OCI-LY3 (cell line): ENCODE results near the gene ATP2A3.

Experiments
- H2AFZ ChIP-seq: fragments of 200-600, 300-600 bp; shearing (Covaris generic); 2 replicates; pipeline ENCODE4 v1.6.0; 2014; ENCODE audit warnings: antibody characterized with exemption, low read depth, low read length
- H3K27ac ChIP-seq: fragments of 200-600, 300-600 bp; sonication (generic); 2 replicates; pipeline ENCODE4 v1.5.1; 2014; ENCODE audit warnings: mild to moderate bottlenecking, low read length, moderate library complexity, mixed read lengths
- H3K27me3 ChIP-seq: fragments of 200-600, 300-600 bp; sonication (generic); 2 replicates; pipeline ENCODE4 v1.6.1; 2014; ENCODE audit warnings: low read depth, low read length, mixed read lengths
- H3K36me3 ChIP-seq: fragments of 200-600, 300-600 bp; sonication (generic); replicated peaks from 2 replicates; pipeline ENCODE3; 2014; ENCODE audit warnings: low read depth, low read length, mixed read lengths
- H3K4me1 ChIP-seq: fragments of 300-600, 200-600 bp; sonication (generic); 2 replicates; pipeline ENCODE4 v1.6.1; 2014; ENCODE audit warnings: low read length, mixed read lengths
- H3K4me2 ChIP-seq: fragments of 200-600, 300-600 bp; sonication (generic); 2 replicates; pipeline ENCODE4 v1.6.1; 2014; ENCODE audit warnings: low read length, mixed read lengths
- H3K4me3 ChIP-seq: fragments of 300-600, 200-600 bp; sonication (generic); 2 replicates; pipeline ENCODE4 v1.5.1; 2014; ENCODE audit warnings: antibody characterized with exemption, mild to moderate bottlenecking, low read length, moderate library complexity
- H3K79me2 ChIP-seq: fragments of 300-600, 200-600 bp; shearing (Covaris generic); 2 replicates; pipeline ENCODE4 v1.6.1; 2014; ENCODE audit warnings: mild to moderate bottlenecking, low read length, mixed read lengths
- H3K9ac ChIP-seq: fragments of 300-600, 200-600 bp; shearing (Covaris generic); 2 replicates; pipeline ENCODE4 v1.6.0; 2014; ENCODE audit warnings: mild to moderate bottlenecking, low read length, moderate library complexity
- H3K9me3 ChIP-seq: fragments of 200-600, 300-600 bp; shearing (Covaris generic); 2 replicates; pipeline ENCODE4 v1.6.1; 2014; ENCODE audit warnings: low read length, mixed read lengths; ENCODE audit not compliant: insufficient read depth
- H4K20me1 ChIP-seq: fragments of 200-600, 300-600 bp; sonication (generic); 2 replicates; pipeline ENCODE4 v1.6.1; 2016; ENCODE audit warnings: low read length, mixed read lengths; ENCODE audit not compliant: insufficient read depth
- CTCF ChIP-seq: fragments of 200-600, 300-600 bp; sonication (generic); IDR thresholded peaks from 2 replicates; pipeline ENCODE4 v1.5.1; 2014; ENCODE audit warnings: antibody characterized with exemption, low read length, low read depth
- EZH2phosphoT487 ChIP-seq: fragments of 200-600 bp; shearing (Covaris generic); IDR thresholded peaks from 2 replicates; pipeline ENCODE4 v1.6.1; 2018; ENCODE audit warnings: antibody characterized with exemption, mixed run types, low read depth

Gene ATP2A3

DNA sequence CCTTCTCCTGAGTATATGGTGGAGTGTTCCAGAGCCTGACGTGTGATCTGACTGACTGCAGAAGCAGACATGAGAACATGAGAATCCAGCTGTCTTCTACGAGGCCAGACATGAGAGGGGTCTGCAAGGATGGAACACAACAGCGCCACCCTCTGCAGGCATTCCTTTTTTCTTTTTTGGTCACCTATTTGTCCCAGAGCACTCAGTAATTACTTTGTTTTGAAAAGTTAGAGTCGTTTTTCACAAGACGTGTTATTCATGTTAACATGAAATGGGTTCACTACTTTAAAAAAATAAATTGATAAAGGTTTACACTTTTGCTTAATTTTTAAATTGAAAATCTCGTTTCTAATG is 43.8 kb upstream of the ATP2A3 start:
- TF ChIP-seq EZH2phosphoT487: no peak
- peak; percentile 23; the same call in 1 of the 2 replicates for TF ChIP-seq CTCF
- Histone ChIP-seq H3K4me1 (no peaks in the 10 kb centered on the region), H3K4me3 (no peak overlapping the region), H3K9ac (no peak overlapping the region), H2AFZ (no peak overlapping the region), H3K9me3 (no peaks in the 10 kb centered on the region), H3K27me3 (no peaks in the 10 kb centered on the region), H3K27ac (no peak overlapping the region), H3K36me3 (no peaks in the 10 kb centered on the region), H3K79me2 (no peaks in the 10 kb centered on the region), H3K4me2 (no peak overlapping the region), H4K20me1 (no peaks in the 10 kb centered on the region)

GRCh38 chr17:4007346-4008081 is 43.3 kb upstream of the ATP2A3 start:
- H3K79me2 ChIP-seq: no peaks in the 10 kb centered on the region
- no peaks in the 10 kb centered on the region for H3K27me3 ChIP-seq
- H4K20me1 ChIP-seq: no peaks in the 10 kb centered on the region
- no peak overlapping the region for H3K4me2 ChIP-seq
- TF ChIP-seq CTCF (no peak), EZH2phosphoT487 (no peak)
- no peak overlapping the region for H2AFZ ChIP-seq
- H3K9ac ChIP-seq: no peak overlapping the region
- H3K36me3 ChIP-seq: no peaks in the 10 kb centered on the region
- H3K9me3 ChIP-seq: no peaks in the 10 kb centered on the region
- no peak overlapping the region for H3K4me3 ChIP-seq
- no peak overlapping the region for H3K27ac ChIP-seq
- H3K4me1 ChIP-seq: no peaks in the 10 kb centered on the region

GRCh38 chr17:4006745-4007211 is 42.5 kb upstream of the ATP2A3 start:
- no peak for TF ChIP-seq CTCF
- Histone ChIP-seq H3K27me3 (no peaks in the 10 kb centered on the region), H3K79me2 (no peaks in the 10 kb centered on the region), H3K36me3 (no peaks in the 10 kb centered on the region), H3K9me3 (no peaks in the 10 kb centered on the region), H3K4me1 (no peaks in the 10 kb centered on the region), H3K4me3 (no peak overlapping the region), H2AFZ (no peak overlapping the region), H3K9ac (no peak overlapping the region), H3K27ac (no peak overlapping the region), H3K4me2 (no peak overlapping the region), H4K20me1 (no peaks in the 10 kb centered on the region)

DNA sequence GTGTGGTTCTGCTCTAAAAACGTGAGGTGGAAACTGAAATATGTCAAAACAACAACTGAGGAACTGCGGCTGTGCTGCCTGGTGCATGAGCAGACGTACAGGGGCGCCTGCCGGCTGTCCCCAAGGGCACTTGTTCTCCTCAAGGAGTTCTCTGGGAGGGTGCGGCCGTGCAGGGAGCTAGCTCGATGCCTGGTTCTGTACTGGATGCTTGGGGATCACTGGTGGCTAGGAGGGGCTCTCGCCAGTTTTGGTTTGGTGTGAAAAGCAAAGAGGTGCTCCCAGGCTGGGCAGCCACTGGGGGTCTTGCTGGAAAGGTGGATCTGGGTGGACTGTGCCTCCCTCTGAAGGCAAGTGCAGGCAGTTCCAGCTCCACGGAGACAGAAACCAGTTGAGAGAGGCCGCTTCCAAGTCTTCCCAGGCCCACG is 41.9 kb upstream of the ATP2A3 start:
- no peak overlapping the region for H2AFZ ChIP-seq
- no peaks in the 10 kb centered on the region for H3K36me3 ChIP-seq
- no peak overlapping the region for H3K27ac ChIP-seq
- H3K27me3 ChIP-seq: no peaks in the 10 kb centered on the region
- no peaks in the 10 kb centered on the region for H4K20me1 ChIP-seq
- no peaks in the 10 kb centered on the region for H3K9me3 ChIP-seq
- H3K79me2 ChIP-seq: no peaks in the 10 kb centered on the region
- H3K4me1 ChIP-seq: no peaks in the 10 kb centered on the region
- TF ChIP-seq EZH2phosphoT487: no peak
- no peak for TF ChIP-seq CTCF
- H3K9ac ChIP-seq: no peak overlapping the region
- no peak overlapping the region for H3K4me3 ChIP-seq
- no peak overlapping the region for H3K4me2 ChIP-seq
